WTC11 (cell line): ENCODE data around the gene METTL1. TPM values are rescaled to one million over a fixed set of nuclear protein-coding genes. Genes with fewer than 3 reads are reported as not detected.

Source experiments
- AFF4 ChIP-seq: sonication (generic); formaldehyde crosslinking; IDR thresholded peaks from 2 replicates; pipeline ENCODE4 v1.8.1; 2023; ENCODE audit warnings: mild to moderate bottlenecking, missing genetic modification reagents, borderline replicate concordance
- ARID4B ChIP-seq: sonication (generic); formaldehyde crosslinking; IDR thresholded peaks from 2 replicates; pipeline ENCODE4 v1.8.0; 2023; ENCODE audit warnings: missing genetic modification reagents, mild to moderate bottlenecking, borderline replicate concordance
- ESRRA ChIP-seq: sonication (generic); formaldehyde crosslinking; IDR thresholded peaks from 2 replicates; pipeline ENCODE4 v1.8.1; 2022; ENCODE audit warnings: mild to moderate bottlenecking, missing genetic modification reagents, borderline replicate concordance
- FOXP4 ChIP-seq: sonication (generic); formaldehyde crosslinking; IDR thresholded peaks from 2 replicates; pipeline ENCODE4 v1.8.0; 2022; ENCODE audit warnings: mild to moderate bottlenecking, missing genetic modification reagents
- GTF2I ChIP-seq: fragments of 250-450 bp; sonication (Bioruptor Pico); conservative IDR thresholded peaks from 2 replicates; pipeline ENCODE4 v1.4.0; 2021; ENCODE audit warnings: mild to moderate bottlenecking
- IRF1 ChIP-seq: sonication (generic); formaldehyde crosslinking; IDR thresholded peaks from 2 replicates; pipeline ENCODE4 v1.8.0; 2023; ENCODE audit warnings: missing genetic modification reagents
- MAX ChIP-seq: sonication (generic); formaldehyde crosslinking; IDR thresholded peaks from 2 replicates; pipeline ENCODE4 v1.8.0; 2022; ENCODE audit warnings: mild to moderate bottlenecking, missing genetic modification reagents
- NFYB ChIP-seq: sonication (generic); formaldehyde crosslinking; conservative IDR thresholded peaks from 2 replicates; pipeline ENCODE4 v1.8.0; 2022; ENCODE audit warnings: low read depth, missing genetic modification reagents
- NR1H2 ChIP-seq: sonication (generic); formaldehyde crosslinking; IDR thresholded peaks from 2 replicates; pipeline ENCODE4 v1.9.0; 2021; ENCODE audit warnings: mild to moderate bottlenecking, moderate library complexity, missing genetic modification reagents
- PRRX2 ChIP-seq: fragments of 250-450 bp; sonication (Bioruptor Pico); IDR thresholded peaks from 2 replicates; pipeline ENCODE4 v1.8.0; 2021; ENCODE audit warnings: mild to moderate bottlenecking
- RELA ChIP-seq: sonication (generic); formaldehyde crosslinking; IDR thresholded peaks from 2 replicates; pipeline ENCODE4 v1.8.1; 2022; ENCODE audit warnings: missing genetic modification reagents, mild to moderate bottlenecking, borderline replicate concordance
- SMAD3 ChIP-seq: sonication (generic); formaldehyde crosslinking; IDR thresholded peaks from 2 replicates; pipeline ENCODE4 v1.8.0; 2022; ENCODE audit warnings: missing genetic modification reagents, mild to moderate bottlenecking, borderline replicate concordance
- SMAD4 ChIP-seq: sonication (generic); formaldehyde crosslinking; IDR thresholded peaks from 2 replicates; pipeline ENCODE4 v1.8.0; 2022; ENCODE audit warnings: mild to moderate bottlenecking, missing genetic modification reagents
- SP1 ChIP-seq: sonication (generic); formaldehyde crosslinking; conservative IDR thresholded peaks from 2 replicates; pipeline ENCODE4 v1.8.1; 2022; ENCODE audit warnings: missing genetic modification reagents
- TEAD1 ChIP-seq: sonication (generic); formaldehyde crosslinking; IDR thresholded peaks from 2 replicates; pipeline ENCODE4 v1.8.0; 2022; ENCODE audit warnings: mild to moderate bottlenecking, missing genetic modification reagents
- ZNF121 ChIP-seq: sonication (generic); formaldehyde crosslinking; IDR thresholded peaks from 2 replicates; pipeline ENCODE4 v1.8.0; 2023; ENCODE audit warnings: missing genetic modification reagents
- ZNF232 ChIP-seq: sonication (generic); formaldehyde crosslinking; IDR thresholded peaks from 2 replicates; pipeline ENCODE4 v1.8.0; 2022; ENCODE audit warnings: mild to moderate bottlenecking, missing genetic modification reagents
- ZNF425 ChIP-seq: fragments of 250-450 bp; sonication (Bioruptor Pico); conservative IDR thresholded peaks from 2 replicates; pipeline ENCODE4 v1.9.0; 2021; ENCODE audit warnings: mild to moderate bottlenecking
- total RNA-seq: library from RNA; stranded (reverse); gene quantifications from 3 replicates; pipeline ENCODE4 v1.2.3, GENCODE V29; 2021
- TF ChIP-seq, protein P1 (sequence below): fragments of 250-450 bp; sonication (Bioruptor Pico); IDR thresholded peaks from 2 replicates; pipeline ENCODE4 v1.8.0; 2021; ENCODE audit warnings: mild to moderate bottlenecking
- TF ChIP-seq, protein P2 (sequence below): sonication (generic); formaldehyde crosslinking; IDR thresholded peaks from 2 replicates; pipeline ENCODE4 v1.8.1; 2022; ENCODE audit warnings: low read depth, mild to moderate bottlenecking, moderate library complexity, missing genetic modification reagents, borderline replicate concordance

METTL1 gene
- total RNA-seq, 1 experiment from 2014 or later = 25.5 TPM

DNA sequence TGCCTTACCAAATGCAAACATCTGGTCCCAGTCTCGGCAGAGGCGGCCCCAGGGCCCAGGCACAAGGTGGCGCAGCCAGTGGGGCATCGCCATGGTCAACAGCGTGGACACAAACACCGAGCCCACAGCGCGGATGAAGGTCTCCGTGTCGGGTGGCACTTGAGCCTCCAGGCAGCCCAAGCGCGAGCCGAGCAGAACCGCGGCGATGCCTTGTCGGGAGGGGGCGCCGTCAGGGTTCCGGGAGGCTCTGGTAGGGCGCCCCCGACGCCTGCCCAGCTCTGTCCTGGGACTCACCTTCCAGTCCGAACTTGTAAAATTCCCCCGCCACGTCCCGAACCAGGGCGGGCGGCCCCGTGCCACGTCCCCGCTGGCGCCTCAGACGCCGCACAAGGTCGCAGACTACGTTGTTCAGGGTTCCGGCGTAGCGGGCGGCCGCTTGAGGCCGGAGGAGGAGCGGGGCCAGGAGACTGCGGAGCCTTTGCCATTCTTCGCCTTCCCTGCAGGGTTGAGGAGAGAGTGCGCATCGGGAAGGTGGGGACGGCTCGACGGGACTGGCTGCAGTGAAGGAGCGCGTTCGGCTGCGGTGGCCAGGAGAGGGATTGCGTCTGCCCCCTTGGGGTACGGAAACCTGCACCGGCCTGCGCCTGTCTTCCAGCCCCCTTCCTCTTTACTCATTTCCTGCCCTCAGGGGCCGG, 6.8 kb downstream of the METTL1 start (continued):
- TF ChIP-seq SP1 (no peak; the same call in 1 of the 2 replicates), ZNF232 (no peak), MAX (peak; percentile 71; the same call in 1 of the 2 replicates), TEAD1 (CRISPR knock-in tag) (no peak), NR1H2 (CRISPR knock-in tag) (0 out of 2 replicates have a peak, but pooled peaks have one; percentile 2), ARID4B (CRISPR knock-in tag) (no peak), IRF1 (CRISPR knock-in tag) (no peak), PRRX2 (CRISPR knock-in tag) (no peak), RELA (CRISPR knock-in tag) (0 out of 2 replicates have a peak, but pooled peaks have one; percentile 28), FOXP4 (CRISPR knock-in tag) (no peak), SMAD3 (CRISPR knock-in tag) (0 out of 2 replicates have a peak, but pooled peaks have one; percentile 46), GTF2I (CRISPR knock-in tag) (no peak), ZNF425 (CRISPR knock-in tag) (no peak), SMAD4 (0 out of 2 replicates have a peak, but pooled peaks have one; percentile 4), ZNF121 (no peak), ESRRA (no peak), NFYB (CRISPR knock-in tag) (0 out of 2 replicates have a peak, but pooled peaks have one; percentile 27), AFF4 (CRISPR knock-in tag) (no peak)
- TF ChIP-seq, protein P1, sequence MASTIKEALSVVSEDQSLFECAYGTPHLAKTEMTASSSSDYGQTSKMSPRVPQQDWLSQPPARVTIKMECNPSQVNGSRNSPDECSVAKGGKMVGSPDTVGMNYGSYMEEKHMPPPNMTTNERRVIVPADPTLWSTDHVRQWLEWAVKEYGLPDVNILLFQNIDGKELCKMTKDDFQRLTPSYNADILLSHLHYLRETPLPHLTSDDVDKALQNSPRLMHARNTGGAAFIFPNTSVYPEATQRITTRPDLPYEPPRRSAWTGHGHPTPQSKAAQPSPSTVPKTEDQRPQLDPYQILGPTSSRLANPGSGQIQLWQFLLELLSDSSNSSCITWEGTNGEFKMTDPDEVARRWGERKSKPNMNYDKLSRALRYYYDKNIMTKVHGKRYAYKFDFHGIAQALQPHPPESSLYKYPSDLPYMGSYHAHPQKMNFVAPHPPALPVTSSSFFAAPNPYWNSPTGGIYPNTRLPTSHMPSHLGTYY = no peak
- TF ChIP-seq, protein P2, sequence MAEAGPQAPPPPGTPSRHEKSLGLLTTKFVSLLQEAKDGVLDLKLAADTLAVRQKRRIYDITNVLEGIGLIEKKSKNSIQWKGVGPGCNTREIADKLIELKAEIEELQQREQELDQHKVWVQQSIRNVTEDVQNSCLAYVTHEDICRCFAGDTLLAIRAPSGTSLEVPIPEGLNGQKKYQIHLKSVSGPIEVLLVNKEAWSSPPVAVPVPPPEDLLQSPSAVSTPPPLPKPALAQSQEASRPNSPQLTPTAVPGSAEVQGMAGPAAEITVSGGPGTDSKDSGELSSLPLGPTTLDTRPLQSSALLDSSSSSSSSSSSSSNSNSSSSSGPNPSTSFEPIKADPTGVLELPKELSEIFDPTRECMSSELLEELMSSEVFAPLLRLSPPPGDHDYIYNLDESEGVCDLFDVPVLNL = no peak
